ENCODE results near the gene C1QTNF8. TPM values are rescaled to one million over a fixed set of nuclear protein-coding genes. Genes with fewer than 3 reads are reported as not detected.
A peak's percentile ranks its signal among the peaks of the same experiment; 100 is the strongest.

Gene C1QTNF8
- total RNA-seq, 1 donor from 2014 or later = not detected

DNA sequence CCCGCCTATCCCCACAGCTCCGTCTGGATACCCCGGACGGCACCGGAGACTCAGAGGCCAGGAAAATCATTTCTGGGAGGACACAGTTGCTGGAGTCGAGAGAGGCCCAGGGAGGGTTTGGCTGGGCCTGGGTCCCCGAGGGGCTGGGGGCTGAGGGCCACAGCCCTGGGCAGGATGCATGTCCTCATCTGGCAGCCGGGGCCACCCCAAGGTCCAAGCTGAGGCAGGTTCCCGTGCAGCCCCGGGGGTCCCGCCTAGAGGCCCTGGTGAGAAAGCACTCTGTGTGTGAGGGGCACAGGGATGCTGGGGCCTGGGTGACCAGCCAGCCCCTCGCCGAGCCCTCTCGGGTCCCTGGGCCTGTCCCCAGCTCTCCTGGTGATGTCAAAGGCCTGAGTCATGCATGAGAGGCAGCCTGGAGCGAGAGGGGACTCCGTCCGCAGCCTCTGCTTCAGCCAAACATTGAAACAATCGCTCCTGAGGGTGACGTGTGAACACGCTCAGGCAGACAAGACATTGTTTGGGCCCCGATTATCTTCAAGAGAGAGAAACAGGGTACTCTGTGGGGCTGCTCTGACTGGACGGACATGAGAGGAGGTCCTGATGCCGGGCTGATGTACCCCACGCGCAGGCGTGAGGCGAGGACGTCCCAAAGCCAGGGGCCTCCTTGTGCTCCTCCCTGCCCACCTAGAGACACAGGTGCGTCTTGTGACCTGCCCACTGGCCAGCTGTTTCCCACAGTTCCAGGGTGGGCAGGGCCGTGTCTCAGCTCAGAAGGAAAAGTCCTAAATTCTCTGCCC lies 25.8 kb upstream of the C1QTNF8 start:
- no peak overlapping the region for H2AFZ ChIP-seq (ENCODE audit: low read depth, low read length)
- no peaks in the 10 kb centered on the region for H3K79me2 ChIP-seq (ENCODE audit: insufficient read depth, low read length)
- peaks cover 11% of the 10 kb centered on the region for H3K27me3 Mint-ChIP-seq (ENCODE audit: low read depth, unreplicated experiment)
- no peak overlapping the region for H3K4me2 ChIP-seq (ENCODE audit: low read length)
- no peaks in the 10 kb centered on the region for H3K27me3 ChIP-seq (ENCODE audit: insufficient read depth, low read length)
- TF ChIP-seq, protein P1, sequence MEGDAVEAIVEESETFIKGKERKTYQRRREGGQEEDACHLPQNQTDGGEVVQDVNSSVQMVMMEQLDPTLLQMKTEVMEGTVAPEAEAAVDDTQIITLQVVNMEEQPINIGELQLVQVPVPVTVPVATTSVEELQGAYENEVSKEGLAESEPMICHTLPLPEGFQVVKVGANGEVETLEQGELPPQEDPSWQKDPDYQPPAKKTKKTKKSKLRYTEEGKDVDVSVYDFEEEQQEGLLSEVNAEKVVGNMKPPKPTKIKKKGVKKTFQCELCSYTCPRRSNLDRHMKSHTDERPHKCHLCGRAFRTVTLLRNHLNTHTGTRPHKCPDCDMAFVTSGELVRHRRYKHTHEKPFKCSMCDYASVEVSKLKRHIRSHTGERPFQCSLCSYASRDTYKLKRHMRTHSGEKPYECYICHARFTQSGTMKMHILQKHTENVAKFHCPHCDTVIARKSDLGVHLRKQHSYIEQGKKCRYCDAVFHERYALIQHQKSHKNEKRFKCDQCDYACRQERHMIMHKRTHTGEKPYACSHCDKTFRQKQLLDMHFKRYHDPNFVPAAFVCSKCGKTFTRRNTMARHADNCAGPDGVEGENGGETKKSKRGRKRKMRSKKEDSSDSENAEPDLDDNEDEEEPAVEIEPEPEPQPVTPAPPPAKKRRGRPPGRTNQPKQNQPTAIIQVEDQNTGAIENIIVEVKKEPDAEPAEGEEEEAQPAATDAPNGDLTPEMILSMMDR (IDR thresholded peaks at IDR 0.05; ENCODE audit: insufficient read depth, low read depth, low read length) = no peak
- no peak for TF ChIP-seq EZH2 (IDR thresholded peaks at IDR 0.05; ENCODE audit: insufficient read depth, low read length)
- H3K9ac ChIP-seq (ENCODE audit: low read length) = no peak overlapping the region
- no peaks in the 10 kb centered on the region for H3K9me3 Mint-ChIP-seq (ENCODE audit: unreplicated experiment)
- no peak overlapping the region for H3K4me3 ChIP-seq (ENCODE audit: insufficient read depth, low read depth, low read length)
- H3K36me3 ChIP-seq (ENCODE audit: insufficient read depth, low read length) = no peaks in the 10 kb centered on the region
- no peak overlapping the region for H3K27ac ChIP-seq (ENCODE audit: low read depth, low read length)
- no peaks in the 10 kb centered on the region for H3K4me1 ChIP-seq (ENCODE audit: insufficient read depth, low read length)
- no peaks in the 10 kb centered on the region for H4K20me1 ChIP-seq (ENCODE audit: insufficient read depth, low read length)
- H3K27ac Mint-ChIP-seq (ENCODE audit: unreplicated experiment) = no peak overlapping the region
- no peaks in the 10 kb centered on the region for H3K9me3 ChIP-seq (ENCODE audit: insufficient read depth, low read depth, low read length)
- no peak for FAIRE-seq
- H3K36me3 Mint-ChIP-seq (ENCODE audit: low read depth, unreplicated experiment) = no peaks in the 10 kb centered on the region
- DNase-seq (ENCODE audit: low read depth) = no peak
- no peaks in the 10 kb centered on the region for H3K4me1 Mint-ChIP-seq (ENCODE audit: low read depth, unreplicated experiment)
- H3K4me3 Mint-ChIP-seq (ENCODE audit: unreplicated experiment) = no peak overlapping the region

- H3K4me1 Mint-ChIP-seq (ENCODE audit: low read depth, unreplicated experiment) = no peaks in the 10 kb centered on the region
Observed at GRCh38 chr16:1121009-1121408, 25.0 kb upstream of the C1QTNF8 start.

More at GRCh38 chr16:1121009-1121408, 25.0 kb upstream of the C1QTNF8 start:
- H3K27ac ChIP-seq (ENCODE audit: low read depth, low read length) = no peak overlapping the region
- no peak overlapping the region for H3K9ac ChIP-seq (ENCODE audit: low read length)
- no peaks in the 10 kb centered on the region for H4K20me1 ChIP-seq (ENCODE audit: insufficient read depth, low read length)
- H3K27ac Mint-ChIP-seq (ENCODE audit: unreplicated experiment) = no peak overlapping the region
- H3K9me3 ChIP-seq (ENCODE audit: insufficient read depth, low read depth, low read length) = no peaks in the 10 kb centered on the region
- H2AFZ ChIP-seq (ENCODE audit: low read depth, low read length) = no peak overlapping the region
- no peaks in the 10 kb centered on the region for H3K79me2 ChIP-seq (ENCODE audit: insufficient read depth, low read length)
- H3K36me3 Mint-ChIP-seq (ENCODE audit: low read depth, unreplicated experiment) = no peaks in the 10 kb centered on the region
- H3K4me1 ChIP-seq (ENCODE audit: insufficient read depth, low read length) = no peaks in the 10 kb centered on the region
- peaks cover 6% of the 10 kb centered on the region for H3K27me3 Mint-ChIP-seq (ENCODE audit: low read depth, unreplicated experiment)
- no peak overlapping the region for H3K4me3 ChIP-seq (ENCODE audit: insufficient read depth, low read depth, low read length)
- H3K27me3 ChIP-seq (ENCODE audit: insufficient read depth, low read length) = no peaks in the 10 kb centered on the region
- no peaks in the 10 kb centered on the region for H3K36me3 ChIP-seq (ENCODE audit: insufficient read depth, low read length)
- FAIRE-seq (no peak), DNase-seq (ENCODE audit: low read depth) (no peak)
- H3K4me2 ChIP-seq (ENCODE audit: low read length) = no peak overlapping the region
- TF ChIP-seq, protein P1 (IDR thresholded peaks at IDR 0.05; ENCODE audit: insufficient read depth, low read depth, low read length) = no peak
- TF ChIP-seq EZH2 (IDR thresholded peaks at IDR 0.05; ENCODE audit: insufficient read depth, low read length) = peak; percentile 75
- H3K4me3 Mint-ChIP-seq (ENCODE audit: unreplicated experiment) = no peak overlapping the region
- H3K9me3 Mint-ChIP-seq (ENCODE audit: unreplicated experiment) = no peaks in the 10 kb centered on the region

Data from astrocyte (in vitro differentiated cells and primary cell).